GM10266 (cell line): ENCODE measurements around the gene PAPPA.

Experiments used
- DNase-seq: peaks from one replicate; pipeline ENCODE4 v3.0.0; 2012; ENCODE audit errors: extremely low spot score
- TF ChIP-seq, protein P1 (sequence below): IDR thresholded peaks from 2 replicates; pipeline ENCODE4 v1.5.1; 2012; ENCODE audit warnings: mild to moderate bottlenecking, low read depth; ENCODE audit not compliant: control insufficient read depth, insufficient read depth; ENCODE audit errors: missing control alignments

Gene PAPPA

DNA sequence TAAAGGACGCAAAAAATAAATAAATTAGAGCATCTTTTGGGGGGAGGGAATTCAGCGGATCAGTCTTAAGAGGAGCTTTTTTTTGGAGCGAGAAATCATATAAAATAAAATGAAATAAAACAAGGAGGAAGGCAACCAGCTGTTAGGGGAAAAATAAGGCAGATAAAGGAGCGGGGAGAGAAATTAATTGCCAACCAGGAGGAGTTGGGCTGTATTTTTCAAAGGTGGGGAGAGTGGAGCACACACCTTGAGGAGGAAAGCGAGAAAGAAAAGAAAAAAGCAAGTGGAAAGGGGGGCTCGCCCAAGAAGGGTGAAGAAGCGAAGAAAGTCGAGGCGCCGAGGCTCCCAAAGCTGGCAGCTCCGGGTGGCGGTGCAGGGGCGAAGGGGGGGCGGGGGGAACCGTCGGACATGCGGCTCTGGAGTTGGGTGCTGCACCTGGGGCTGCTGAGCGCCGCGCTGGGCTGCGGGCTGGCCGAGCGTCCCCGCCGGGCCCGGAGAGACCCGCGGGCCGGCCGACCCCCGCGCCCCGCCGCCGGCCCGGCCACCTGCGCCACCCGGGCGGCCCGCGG lies at the start of gene PAPPA:
TSS of gene PAPPA (plus strand) at position 27 of the 569 bp plus-strand sequence. CDS start at position 409, 382 bp downstream.
- no peak for DNase-seq

GRCh38 chr9:116103976-116104820 lies 49.4 kb upstream of the PAPPA start:
- DNase-seq = no peak
- TF ChIP-seq, protein P1, sequence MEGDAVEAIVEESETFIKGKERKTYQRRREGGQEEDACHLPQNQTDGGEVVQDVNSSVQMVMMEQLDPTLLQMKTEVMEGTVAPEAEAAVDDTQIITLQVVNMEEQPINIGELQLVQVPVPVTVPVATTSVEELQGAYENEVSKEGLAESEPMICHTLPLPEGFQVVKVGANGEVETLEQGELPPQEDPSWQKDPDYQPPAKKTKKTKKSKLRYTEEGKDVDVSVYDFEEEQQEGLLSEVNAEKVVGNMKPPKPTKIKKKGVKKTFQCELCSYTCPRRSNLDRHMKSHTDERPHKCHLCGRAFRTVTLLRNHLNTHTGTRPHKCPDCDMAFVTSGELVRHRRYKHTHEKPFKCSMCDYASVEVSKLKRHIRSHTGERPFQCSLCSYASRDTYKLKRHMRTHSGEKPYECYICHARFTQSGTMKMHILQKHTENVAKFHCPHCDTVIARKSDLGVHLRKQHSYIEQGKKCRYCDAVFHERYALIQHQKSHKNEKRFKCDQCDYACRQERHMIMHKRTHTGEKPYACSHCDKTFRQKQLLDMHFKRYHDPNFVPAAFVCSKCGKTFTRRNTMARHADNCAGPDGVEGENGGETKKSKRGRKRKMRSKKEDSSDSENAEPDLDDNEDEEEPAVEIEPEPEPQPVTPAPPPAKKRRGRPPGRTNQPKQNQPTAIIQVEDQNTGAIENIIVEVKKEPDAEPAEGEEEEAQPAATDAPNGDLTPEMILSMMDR = no peak

More for the DNA sequence above, at the start of gene PAPPA:
- TF ChIP-seq, protein P1 = no peak

- no peak for DNase-seq
- TF ChIP-seq, protein P1 = no peak
These were observed 41.4 kb upstream of the PAPPA start for GRCh38 chr9:116112236-116112635.

DNA sequence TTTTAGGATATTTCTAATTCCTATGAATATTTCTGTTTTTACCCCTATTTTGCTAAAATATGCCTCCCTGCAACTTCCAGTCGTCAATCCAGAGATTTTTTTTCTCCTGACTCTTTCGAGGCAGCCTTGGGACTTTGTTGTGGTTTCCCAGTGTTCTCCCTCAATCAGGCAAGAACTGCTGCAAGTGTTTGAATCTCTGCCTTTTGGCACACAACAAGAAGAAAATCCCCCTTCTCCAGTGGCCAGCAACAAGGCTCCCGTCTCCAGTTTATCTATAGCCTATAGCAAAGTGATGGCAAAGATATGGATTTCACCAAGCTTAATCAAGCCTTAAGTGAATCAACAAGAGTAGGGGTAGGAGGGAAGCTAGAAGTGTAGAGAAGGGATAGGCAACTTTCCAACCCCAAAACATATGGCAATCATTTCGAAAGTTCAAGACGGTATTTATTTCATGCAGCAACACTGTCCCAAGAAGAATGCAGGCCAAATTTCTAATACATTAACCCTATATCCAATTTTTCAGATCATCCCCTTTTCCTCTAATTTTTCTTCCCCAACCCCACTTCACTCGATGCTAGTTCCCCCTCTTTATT lies 37.7 kb upstream of the PAPPA start:
- DNase-seq = no peak
- TF ChIP-seq, protein P1 = no peak

- TF ChIP-seq, protein P1 = no peak
- DNase-seq = no peak
These were observed 37.2 kb upstream of the PAPPA start for GRCh38 chr9:116116393-116116792.

DNA sequence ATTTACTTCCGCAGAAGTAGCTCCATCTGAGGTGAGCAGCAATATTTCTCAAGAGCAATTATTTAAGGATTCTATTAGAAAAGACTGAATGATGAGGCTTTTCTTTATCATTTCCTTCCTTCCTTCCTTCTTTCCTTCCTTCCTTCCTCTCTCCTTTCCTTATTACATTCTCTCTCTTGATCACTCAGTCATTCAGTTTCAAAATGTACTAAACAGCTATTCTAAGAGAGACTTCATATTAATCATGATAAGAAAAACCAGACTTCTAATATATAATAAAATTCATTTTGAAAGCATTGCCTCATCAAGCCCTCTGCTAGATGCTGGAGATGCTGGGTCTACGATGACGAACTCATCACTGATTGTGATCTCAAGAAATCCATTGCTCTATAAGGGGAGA lies 30.4 kb upstream of the PAPPA start:
- TF ChIP-seq, protein P1 = no peak
- DNase-seq = no peak

GRCh38 chr9:116124472-116125040 lies 29.0 kb upstream of the PAPPA start:
- DNase-seq = no peak
- TF ChIP-seq, protein P1 = no peak
